AG04450 (cell line): ENCODE results near the gene EDNRB. TPM values are rescaled to one million over a fixed set of nuclear protein-coding genes. Genes with fewer than 3 reads are reported as not detected.
"Not testable (repeated sequence)": the region's sequence is repeated elsewhere in the genome, so short reads cannot be mapped to it uniquely, and the experiment has no call there.

Source experiments
- CTCF ChIA-PET: fragments of 300-600, 350-600 bp; formaldehyde crosslinking; extraction: SDS; loops from one replicate; lab custom pipeline; 2022; ENCODE audit warnings: antibody characterized with exemption, inconsistent platforms; lab: Charles Lee
- POLR2A ChIA-PET: fragments of 350-600 bp; formaldehyde crosslinking; extraction: SDS; loops from one replicate; lab custom pipeline; 2021; ENCODE audit warnings: antibody characterized with exemption, inconsistent platforms; lab: Yijun Ruan, JAX
- DNase-seq: peaks from one replicate; pipeline ENCODE4 v3.0.0-alpha.2; 2011; ENCODE audit warnings: low read depth, low spot score
- H3K27ac ChIP-seq: one replicate; pipeline ENCODE4 v1.5.1; 2012; ENCODE audit warnings: low read depth, low read length, control low read depth
- H3K27me3 ChIP-seq: one replicate; pipeline ENCODE4 v1.6.0; 2012; ENCODE audit warnings: low read length; ENCODE audit not compliant: control insufficient read depth, insufficient read depth
- H3K4me3 ChIP-seq: 2 replicates; pipeline ENCODE4 v1.5.1; 2011; ENCODE audit warnings: mild to moderate bottlenecking, low read depth, low read length, control low read depth
- H3K9me3 ChIP-seq: 2 replicates; pipeline ENCODE4 v1.5.1; 2012; ENCODE audit warnings: low read length; ENCODE audit not compliant: control insufficient read depth, insufficient read depth
- CTCF ChIP-seq: IDR thresholded peaks from 2 replicates; pipeline ENCODE4 v1.5.1; 2011; ENCODE audit warnings: low read depth, low read length, control low read depth, inconsistent platforms
- polyA plus RNA-seq: library from polyadenylated mRNA; depleted of rRNA; stranded (reverse); fragments of >200 nt; gene quantifications from 2 replicates; pipeline ENCODE4 v1.2.3, GENCODE V29; 2011

EDNRB gene
- polyA plus RNA-seq, 1 experiment = 7.2 TPM

DNA sequence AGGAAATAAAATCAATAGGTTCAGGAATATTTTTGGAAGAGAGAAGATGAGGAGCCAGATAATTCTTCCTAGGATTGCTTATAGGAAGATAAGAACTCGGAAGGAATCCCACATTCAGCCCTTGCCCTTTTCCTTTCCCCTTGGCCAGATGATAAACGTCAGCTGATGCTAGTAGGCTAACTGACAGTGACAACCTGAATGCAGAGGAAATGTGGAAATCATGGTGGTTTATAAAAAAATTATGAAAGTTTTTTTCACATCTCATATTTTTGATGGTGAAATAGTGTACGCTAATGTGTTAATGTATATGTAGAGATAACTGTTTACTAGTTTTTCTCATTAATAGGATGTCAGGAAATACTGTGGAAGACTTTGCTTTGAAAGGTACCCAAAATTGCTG is 56.9 kb downstream of the EDNRB start:
- no peak for TF ChIP-seq CTCF
- no peak for DNase-seq
- ChIA-PET POLR2A (no interaction called here), CTCF (no interaction called here)
- no peak overlapping the region for H3K4me3 ChIP-seq
- H3K27me3 ChIP-seq = no peaks in the 10 kb centered on the region
- H3K27ac ChIP-seq = no peak overlapping the region
- no peaks in the 10 kb centered on the region for H3K9me3 ChIP-seq

DNA sequence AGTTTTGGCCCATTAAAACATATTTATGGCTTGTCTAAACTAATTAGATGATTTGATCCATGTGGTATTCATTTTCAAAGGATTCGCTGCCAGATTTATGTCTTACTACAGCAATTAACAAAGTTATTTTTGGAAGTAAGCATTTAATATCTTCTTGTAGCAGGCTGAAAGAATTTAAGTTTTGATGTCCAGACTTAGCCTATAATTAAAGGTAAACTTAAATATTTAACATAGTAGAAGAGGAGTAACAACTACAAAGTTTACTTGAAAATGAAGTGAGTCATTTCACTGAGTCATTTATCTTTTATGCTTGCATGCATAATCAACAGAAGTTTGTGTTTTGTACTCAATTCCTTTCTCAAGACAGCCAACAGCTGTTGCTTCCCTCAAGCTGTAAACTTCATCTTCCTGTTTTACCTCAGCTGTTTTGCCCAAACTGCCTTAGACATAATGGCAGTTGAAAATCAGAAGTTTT is 58.1 kb downstream of the EDNRB start:
- POLR2A ChIA-PET = no interaction called here
- H3K27ac ChIP-seq = no peak overlapping the region
- peak; percentile 77 for DNase-seq

DNA sequence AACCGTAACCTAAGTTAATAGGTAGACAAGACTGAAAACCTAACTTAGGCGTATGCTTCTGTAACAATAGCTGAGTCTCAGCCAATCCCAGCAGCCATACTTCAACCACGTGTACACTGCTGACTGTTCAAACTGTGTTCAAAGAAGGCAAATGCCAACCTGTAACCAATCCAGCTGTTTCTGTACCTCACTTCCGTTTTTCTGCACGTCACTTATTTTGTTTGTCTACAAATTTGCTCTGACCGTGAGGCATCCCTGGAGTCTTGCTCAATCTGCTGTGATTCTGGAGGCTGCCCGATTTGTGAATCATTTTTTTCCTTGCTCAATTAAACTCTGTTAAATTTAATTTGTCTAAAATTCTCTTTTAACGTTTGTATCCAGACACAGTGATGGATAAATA is 59.2 kb downstream of the EDNRB start:
- no peak for TF ChIP-seq CTCF
- Histone ChIP-seq H3K9me3 (no peaks in the 10 kb centered on the region), H3K4me3 (no peak overlapping the region), H3K27me3 (no peaks in the 10 kb centered on the region), H3K27ac (peak overlapping the region; percentile 54)
- ChIA-PET POLR2A (interaction anchor here (1.0 kb wide), 1 partner anchor 61 kb away, joined by 5 read pairs; no protein-coding TSS in a partner anchor), CTCF (interaction anchor here (0.5 to 1.5 kb wide), 2 partner anchors 262 to 1371 kb away, joined by 3 to 8 read pairs; no protein-coding TSS in a partner anchor)
- DNase-seq = peak; percentile 59

More for the DNA sequence above, 58.1 kb downstream of the EDNRB start:
- no peak for TF ChIP-seq CTCF
- CTCF ChIA-PET = interaction anchor here (1.5 kb wide), 1 partner anchor 261 kb away, joined by 3 read pairs; no protein-coding TSS in a partner anchor
- Histone ChIP-seq H3K4me3 (no peak overlapping the region), H3K27me3 (no peaks in the 10 kb centered on the region), H3K9me3 (no peaks in the 10 kb centered on the region)

GRCh38 chr13:77857531-77858209 is 61.0 kb downstream of the EDNRB start:
- peak overlapping the region; percentile 68 for H3K27ac ChIP-seq
- DNase-seq = no peak
- ChIA-PET CTCF (interaction anchor here (0.6 to 3.5 kb wide), 2 partner anchors 263 to 1269 kb away, joined by 5 to 14 read pairs; no protein-coding TSS in a partner anchor), POLR2A (no interaction called here)
- H3K4me3 ChIP-seq = no peak overlapping the region
- no peaks in the 10 kb centered on the region for H3K27me3 ChIP-seq
- H3K9me3 ChIP-seq = no peaks in the 10 kb centered on the region
- TF ChIP-seq CTCF = no peak

DNA sequence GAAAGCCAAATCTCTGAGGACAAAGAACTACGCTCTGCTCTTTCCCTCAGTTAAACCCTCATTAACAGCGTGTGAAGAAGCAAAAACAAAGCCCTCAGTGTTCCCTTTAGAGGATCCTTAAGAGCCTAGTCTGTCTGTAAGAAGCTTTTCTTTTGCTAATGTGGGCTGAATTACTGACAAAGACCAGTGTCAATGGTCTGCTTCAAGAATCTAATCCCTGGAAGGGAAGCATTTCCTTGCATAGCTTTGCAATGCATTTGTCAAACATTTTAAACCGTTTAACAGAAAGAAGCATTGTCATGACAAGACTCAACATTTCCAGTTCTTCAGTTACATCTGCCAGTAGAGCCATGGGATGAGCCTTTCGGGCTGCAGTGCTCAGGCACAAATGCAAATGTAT is 64.9 kb downstream of the EDNRB start:
- CTCF ChIA-PET = interaction anchor here (1.1 kb wide), 1 partner anchor 267 kb away, joined by 8 read pairs; no protein-coding TSS in a partner anchor
- no peak for DNase-seq
- H3K4me3 ChIP-seq = no peak overlapping the region
- H3K9me3 ChIP-seq = peaks cover 3% of the 10 kb centered on the region; the same call in 1 of the 2 replicates
- no peak overlapping the region for H3K27ac ChIP-seq
- H3K27me3 ChIP-seq = no peaks in the 10 kb centered on the region
- POLR2A ChIA-PET = no interaction called here
- no peak for TF ChIP-seq CTCF

DNA sequence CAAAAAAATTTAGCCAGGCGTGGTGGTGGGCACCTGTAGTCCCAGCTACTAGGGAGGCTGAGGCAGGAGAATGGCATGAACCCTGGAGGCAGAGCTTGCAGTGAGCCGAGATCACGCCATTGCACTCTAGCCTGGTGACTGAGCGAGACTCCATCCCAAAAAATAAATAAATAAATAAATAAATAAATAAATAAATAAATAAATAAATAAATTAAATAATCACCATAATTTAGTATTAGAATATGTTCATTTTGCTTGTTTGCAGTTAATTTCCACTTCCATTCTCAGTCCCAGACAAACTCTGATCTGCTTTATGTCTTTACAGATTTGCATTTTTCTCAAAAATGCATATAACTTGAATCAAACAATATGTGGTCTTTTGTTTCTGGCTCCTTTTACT is 70.6 kb downstream of the EDNRB start:
- CTCF ChIA-PET, POLR2A ChIA-PET, H3K27me3 ChIP-seq, H3K27ac ChIP-seq, DNase-seq, H3K4me3 ChIP-seq, H3K9me3 ChIP-seq: not testable (repeated sequence)
